GM21529 (cell line): ENCODE measurements around the gene MED4.

Experiments used
- ATAC-seq: cut with Tn5 transposase; IDR thresholded peaks from one replicate; pipeline ENCODE4 v1.9.1; 2021; ENCODE audit not compliant: unreplicated experiment

Gene MED4, protein sequence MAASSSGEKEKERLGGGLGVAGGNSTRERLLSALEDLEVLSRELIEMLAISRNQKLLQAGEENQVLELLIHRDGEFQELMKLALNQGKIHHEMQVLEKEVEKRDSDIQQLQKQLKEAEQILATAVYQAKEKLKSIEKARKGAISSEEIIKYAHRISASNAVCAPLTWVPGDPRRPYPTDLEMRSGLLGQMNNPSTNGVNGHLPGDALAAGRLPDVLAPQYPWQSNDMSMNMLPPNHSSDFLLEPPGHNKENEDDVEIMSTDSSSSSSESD

DNA sequence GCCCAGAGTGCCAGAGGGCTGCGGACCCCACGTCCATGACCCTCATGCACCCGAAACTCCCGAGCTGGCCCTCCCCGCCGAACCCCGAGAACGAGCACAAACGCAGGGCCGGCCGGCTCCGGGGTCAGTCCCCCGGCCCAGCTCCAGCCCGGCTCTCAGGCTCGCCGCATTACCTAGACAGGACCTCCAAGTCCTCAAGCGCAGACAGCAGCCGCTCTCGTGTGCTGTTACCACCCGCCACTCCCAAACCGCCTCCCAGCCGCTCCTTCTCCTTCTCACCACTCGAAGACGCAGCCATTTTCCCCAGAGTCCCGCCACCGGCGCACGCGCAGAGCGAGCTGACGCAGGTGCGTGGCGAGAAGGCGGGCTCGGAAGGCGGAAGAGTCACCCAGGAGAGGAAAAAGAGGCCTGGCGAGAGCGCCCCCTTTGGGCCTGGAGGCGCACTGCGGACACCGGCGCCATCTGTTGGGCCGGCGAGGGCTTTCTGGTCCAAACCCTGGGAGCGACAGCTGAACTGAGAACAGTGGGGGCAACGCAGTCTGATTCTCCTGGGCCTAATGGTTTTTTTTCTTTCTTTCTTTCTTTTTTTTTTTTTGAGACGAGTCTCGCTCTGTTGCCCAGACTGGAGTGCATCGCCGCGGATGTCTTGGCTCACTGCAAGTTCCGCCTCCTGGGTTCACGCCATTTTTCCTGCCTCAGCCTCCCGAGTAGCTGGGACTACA lies at the start of gene MED4:
MED4 (minus strand) TSS at position 324 of the 722 bp plus-strand sequence; CDS start at position 298, 26 bp downstream.
- ATAC-seq: peak; percentile 95

DNA sequence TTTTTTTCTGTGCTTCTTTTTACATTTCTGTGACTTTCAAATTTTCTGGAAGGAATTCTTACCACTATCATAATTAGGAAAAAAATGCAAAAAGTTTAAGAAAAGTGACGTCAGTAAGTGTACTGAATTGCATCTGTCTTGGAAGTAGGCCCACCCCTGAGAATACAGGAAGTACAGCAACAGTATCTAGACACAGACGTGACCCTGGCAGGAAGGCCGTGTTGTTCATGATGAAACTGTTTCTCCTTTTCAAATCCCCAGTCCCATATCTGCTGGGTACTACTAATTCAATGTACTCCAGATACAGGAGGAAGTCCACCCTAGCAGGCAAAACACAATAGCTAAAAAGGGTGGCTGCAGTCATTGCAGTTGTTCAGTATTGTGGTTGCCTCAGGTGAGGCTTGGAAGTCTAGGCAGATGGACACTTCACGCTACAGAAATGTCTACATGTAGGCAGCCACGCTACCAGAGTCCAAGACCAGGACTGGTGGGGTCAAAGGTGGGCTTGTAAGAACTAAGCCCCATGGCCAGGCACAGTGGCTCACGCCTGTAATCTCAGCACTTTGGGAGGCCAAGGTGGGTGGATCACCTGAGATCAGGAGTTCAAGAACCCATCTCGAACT lies 49.6 kb upstream of the MED4 start:
- no peak for ATAC-seq

DNA sequence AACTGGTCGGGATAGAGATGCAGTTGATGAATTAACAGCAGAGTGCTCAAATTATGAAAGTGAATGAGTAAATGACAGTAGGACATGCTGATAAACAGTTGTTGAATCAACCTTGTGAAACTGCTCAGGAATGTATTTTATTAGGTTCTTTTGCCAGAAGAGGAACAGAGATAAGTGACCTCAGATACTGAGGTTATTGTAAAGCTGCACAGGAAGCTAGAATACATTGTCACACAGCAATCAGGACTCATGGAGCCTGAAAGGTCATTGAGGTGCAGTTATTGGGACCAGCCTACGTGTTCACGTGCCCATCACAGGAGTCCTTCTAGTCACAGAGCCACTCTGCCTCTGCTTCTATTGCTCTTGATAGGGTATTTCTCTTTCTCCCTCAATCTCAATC lies 47.5 kb upstream of the MED4 start:
- peak; percentile 91 for ATAC-seq

DNA sequence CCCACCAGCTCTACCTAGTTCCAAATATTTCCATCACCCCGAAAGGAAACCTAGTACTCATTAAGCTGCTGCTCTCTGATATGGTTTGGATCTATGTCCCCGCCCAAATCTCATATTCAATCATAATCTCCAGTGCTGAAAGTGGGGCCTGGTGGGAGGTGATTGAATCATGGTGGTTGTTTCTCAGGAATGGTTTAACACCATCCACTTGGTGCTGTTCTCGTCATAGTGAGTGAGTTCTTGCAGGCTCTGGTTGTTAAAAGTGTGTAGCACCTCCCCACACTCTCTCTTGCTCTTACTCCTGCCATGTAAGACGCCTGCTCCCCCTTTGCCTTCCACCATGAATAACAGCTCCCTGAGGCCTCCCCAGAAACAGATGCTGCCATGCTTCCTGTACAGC lies 43.4 kb upstream of the MED4 start:
- no peak for ATAC-seq

DNA sequence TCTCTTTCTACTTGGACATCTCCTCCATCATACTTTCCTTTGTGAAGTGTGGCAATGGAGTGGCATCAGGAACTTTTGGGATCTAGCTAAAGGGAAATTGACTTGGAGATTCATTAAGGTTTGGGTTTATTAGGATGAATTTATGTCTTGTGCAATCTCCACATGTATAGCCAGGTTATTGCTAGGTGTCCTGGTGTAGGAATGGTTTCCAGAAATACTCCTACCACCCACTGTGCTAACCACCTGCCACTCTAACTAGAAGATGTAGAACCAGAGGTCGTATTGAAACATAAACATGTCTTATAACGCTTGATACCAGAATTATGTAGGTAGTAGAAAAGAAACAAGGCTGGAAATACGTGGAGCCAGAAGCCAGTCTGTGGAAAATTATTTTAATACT lies 38.1 kb upstream of the MED4 start:
- ATAC-seq: no peak

DNA sequence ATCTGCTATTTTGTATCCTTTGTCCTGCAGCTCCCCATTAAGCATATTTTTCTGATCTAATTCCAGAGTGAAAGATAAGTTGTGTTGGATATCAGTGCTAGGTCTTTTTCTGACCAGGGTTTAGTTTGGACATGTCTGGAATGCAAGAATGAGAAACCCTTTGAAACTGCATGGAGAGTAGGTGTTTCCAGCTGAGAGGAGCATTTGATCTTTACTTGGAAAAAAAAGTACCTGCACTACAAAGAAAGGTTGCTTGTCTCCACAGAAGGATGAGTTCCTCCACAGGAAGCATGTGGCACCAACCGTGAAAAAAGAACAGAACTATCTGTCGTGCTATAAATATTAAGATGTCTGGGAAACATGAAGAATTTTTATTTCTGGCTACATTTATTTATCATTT lies 36.6 kb upstream of the MED4 start:
- no peak for ATAC-seq

DNA sequence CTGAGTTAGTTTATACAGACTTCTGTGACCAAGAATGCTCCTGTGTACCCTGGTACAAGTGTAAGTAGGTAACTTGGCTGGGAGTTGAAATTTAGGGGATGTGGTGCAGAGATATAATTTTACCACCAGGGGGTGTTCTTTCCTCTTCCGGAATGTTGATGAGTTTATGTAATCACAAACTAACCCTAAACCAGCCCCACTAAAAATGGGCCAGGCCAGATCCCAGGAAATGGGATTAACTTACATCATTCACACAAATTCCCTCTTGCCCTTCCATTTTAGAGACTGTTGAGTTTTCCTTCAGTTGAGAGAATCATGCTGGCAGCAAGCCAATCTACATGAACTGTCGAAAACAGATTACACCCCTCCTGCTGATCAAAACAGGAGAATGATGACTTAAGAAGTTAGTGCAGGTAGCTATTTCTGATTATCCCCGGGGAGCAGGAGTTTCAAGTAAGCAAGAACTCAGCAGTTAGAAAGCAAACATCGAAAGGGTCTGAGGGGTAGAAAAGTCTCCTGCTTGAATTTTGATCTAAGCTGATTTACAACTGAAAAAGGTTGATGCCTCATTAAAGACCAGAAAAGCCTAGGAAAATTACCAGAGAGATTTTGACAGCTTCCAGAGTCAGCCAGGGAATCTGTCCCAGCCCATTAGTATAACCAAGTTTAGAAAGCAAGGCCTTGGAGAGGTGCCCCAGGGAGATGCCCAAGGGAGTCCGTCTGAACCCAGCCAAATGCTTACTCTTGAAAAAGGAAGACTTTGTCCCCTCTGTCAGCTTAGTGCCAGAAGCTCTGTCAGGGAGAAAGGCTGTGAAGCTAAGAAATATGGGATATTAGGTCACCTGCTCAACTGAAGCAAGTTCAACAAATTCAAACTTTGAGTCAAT lies 32.3 kb upstream of the MED4 start:
- ATAC-seq: peak; percentile 76

DNA sequence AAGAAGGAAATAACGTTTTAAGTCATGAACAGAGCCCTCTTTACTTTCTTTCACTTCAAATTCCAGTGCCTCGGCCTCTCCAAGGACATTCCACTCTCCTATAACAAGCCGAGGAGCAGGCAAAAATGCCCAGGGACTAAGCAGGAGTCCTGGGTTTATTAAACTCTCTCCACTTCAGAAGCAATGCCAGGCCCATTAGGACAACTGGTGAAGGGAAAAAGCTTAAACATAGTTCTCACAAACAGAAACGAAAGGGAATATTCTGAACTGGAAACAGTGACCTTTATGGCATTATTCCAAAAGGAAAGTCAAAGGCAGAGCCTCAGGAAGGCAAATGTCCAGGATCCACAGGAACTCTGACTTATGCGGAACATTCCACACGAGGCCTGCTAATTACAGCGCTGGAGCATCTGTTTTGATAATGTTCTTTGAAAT lies 30.9 kb upstream of the MED4 start:
- ATAC-seq: no peak

DNA sequence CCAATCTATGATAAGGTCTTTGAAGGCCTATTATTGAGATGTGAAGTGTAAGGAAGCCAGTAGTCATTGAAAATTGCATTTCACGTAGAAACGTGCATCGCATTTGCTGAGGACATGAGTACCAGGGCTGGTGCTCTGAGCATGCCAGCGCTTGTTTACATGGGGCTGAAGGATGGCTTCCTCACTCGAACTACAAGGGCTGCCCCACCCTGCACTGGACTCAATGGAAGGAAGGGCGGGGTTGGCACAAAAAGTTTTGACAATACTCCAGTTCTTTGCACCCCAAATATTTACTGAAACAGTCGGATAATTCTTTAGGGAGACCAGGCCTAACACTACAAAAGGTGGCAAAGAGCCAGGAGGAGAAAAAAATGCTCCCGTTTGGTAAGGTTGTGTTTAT lies 28.9 kb upstream of the MED4 start:
- no peak for ATAC-seq

DNA sequence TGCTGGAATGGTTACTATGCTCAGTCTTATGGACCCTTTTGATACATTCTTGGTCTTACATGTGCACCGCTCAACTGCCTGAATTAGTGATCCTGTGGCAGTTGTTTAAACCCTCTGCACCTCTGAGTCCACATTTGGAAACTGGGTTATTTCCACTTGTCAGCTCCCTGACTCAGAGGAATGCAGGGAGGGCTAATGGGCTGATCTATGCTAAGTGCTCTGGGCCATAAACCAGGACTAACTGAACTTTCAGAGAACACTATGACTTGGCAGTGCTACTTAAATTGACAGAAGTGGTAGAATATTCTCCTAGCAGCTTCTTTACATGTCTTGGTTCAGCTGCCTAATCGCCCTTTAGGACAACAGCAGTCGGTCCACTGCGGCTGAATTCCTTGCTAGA lies 26.8 kb upstream of the MED4 start:
- no peak for ATAC-seq

DNA sequence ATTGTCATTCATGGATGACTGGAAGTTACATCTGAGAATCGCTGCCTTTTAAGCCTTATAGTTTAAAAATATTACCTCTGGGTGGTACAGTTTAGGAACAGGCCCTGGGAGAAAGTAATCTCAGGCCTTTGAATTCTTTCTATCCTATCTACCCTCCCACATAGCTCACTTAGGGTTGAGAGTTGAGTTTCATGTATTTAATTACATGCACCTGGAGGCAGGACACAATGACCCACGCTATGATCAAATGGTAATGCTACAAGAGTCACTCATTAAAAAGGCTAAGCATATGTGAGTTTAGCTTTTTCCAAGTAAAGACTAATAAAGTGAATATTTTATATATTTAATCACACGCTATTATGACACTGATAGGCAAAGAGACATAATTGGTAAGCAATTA lies 25.3 kb upstream of the MED4 start:
- ATAC-seq: no peak

DNA sequence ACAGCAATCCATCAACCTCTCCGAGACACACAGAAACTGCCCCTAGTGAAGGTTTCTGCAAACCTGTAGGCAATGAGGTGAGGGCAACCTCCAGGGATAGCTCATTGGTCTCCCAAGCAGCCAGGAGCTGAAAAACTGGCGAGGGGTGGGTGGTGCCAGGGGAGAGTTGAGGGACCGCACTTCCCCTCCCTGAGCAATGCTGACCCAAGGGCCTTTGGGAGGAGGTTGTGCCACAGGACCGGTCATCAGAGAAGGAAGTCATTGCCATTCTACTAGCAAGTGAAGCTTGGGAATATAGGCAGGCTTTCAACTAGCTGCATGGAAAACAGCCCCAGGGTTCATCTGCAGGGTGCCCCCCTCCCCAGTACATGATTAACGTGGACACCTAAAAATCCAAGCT lies 23.1 kb upstream of the MED4 start:
- no peak for ATAC-seq

DNA sequence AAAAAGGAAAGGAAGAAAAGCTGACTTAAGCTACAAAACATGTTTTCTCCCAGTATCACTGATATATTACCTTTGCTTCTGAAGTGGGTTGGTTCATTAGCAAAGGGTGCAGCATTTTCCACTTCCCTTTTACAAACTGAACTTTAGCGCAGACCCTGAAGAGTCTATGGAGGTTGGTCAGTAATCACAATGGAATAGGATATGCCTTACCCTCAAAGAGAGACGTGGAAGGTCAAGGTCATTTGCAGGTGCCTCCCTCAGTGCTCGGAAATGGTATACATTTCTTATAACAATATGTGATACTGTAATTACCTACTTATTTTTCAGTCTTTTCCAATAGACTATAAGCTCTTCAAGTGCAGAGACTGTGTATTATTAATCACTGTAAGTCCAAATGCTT lies 21.9 kb upstream of the MED4 start:
- ATAC-seq: no peak

DNA sequence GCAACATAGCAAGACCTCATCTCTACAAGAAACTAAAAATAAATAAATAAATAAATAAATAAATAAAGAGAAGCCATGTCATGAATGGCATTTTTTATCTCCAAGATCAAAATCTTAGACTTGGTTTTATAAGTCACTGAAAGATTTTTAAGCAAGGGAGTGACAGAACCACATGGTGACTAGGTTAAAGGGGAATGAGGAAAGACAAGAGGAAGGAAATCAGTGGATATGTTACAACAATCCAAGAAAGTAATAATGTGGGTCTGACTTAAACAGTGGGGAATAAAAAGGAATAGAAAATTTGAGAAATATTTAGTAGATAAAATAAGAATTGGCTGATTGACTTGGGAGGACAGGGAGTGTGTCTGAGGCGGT lies 18.8 kb upstream of the MED4 start:
- no peak for ATAC-seq

DNA sequence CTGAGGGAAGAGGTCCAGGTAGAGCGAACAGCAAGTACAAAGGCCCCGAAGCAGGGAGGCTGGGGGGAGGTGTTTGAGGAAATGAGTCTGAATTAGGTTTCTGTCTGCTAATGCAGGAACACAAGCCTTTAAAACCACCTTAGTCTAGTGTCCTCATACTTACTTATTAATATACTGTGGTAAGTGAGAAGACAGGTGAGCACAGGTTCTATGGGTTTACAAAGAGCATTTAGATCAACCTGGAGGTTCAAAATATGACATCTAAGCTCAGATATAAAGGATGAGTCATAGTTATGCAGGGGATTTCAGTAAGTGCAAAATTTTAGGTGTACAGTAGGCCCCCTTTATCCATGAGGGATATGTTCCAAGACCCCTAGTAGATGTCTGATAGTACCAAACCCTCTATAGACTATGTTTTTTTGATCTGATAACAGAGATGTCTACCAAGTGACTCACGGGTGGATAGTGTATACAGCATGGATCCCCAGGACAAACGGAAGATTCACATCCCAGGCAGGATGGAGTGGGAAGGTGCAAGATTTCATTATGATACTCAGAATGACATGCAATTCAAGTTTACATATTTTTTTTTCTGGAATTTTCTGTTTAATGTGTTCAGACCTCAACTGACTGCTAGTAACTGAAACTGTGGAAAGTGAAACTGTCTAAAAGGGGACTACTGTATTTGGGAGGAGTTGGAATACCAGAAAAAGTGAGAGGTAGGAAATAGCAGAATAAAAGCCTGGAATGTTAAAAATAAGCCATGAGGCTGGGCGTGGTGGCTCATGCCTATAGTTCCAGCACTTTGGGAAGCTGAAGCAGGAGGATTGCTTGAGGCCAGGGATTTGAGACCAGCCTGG lies 18.2 kb upstream of the MED4 start:
- ATAC-seq: no peak

DNA sequence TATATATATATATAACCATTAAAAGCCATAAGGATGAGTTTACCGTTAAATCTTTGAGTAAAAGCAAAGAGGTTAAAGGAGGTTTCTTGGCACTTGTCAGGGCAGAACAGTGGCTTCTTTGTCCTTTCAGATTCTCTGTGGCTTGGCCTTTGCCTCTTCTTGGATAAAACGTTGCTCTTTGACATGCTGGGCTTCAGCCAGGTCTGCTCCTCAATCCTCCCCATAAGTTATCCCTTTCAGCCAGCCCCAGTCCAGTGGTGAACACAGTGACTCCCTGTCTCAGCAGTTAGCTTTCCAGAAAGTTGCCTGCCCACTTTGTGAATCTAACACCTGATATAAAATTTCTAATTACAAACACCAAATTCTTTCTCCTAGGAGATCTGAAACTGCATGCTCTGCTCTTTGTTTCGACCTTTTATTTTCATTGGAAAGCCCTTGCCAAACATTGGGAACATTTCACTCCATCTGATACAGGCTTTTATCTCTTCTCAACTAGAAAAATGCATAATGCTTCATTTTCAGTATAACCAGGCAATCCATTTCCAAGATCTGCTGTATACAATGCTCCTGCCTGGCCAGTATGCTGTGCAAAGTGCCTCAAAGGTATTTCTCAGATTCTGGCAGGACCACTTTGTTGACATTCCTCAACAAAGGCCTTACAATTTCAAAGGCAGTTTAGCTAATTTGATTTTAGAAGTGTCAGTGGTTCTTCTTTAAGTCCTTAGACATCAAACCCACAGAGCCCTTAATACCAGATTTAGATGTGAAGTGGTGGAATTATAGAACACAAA lies 16.2 kb upstream of the MED4 start:
- no peak for ATAC-seq

DNA sequence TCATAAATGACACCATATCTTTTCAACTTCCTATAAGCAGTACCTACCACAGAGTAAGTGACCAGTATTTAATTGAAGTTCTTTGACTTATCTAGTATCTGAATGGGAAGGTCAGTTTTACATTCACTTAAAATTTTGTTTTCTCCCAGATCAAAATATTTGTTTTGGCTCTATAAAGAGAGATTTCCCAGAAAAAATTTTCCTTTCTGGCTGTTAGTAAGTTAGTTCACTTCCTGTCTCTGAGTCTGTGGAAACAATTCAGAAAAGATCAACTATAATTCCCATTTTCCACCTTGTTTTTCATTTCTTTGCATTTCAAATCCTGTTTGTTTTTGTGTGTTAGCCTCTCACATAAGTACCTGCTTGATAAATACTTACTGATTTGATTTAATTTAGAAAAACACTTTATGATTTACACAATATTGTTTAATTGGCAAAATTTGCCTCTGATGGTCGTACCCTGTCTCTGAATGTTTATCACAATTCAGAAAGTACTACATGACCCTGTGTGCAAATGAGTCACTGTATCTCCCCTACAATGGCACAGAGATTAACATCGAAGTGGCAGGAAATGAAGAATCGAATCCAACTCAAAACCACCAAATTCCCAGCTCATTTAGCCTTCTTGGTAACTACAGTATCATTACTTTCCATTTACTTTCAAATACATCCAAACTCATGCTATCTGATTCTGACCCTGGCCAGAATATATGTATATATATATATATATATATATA lies 15.4 kb upstream of the MED4 start:
- no peak for ATAC-seq

DNA sequence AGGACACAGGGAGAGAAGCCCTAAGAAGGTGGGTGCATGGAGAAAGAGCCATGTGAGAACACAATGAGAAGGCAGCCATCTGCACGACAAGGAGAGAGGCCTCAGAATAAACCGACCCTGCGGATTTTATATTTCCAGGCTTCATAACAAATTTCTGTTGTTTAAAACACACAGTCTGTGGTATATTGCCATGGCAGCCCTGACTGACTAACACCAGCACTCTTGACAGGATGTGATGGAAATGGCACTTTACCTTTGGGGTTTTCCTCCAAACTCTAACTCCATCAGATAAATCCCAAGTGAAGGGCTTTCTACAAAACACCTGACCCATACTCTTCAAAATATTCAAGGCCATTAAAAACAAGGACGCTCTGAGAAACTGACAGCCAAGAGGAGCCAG lies 13.2 kb upstream of the MED4 start:
- ATAC-seq: no peak

DNA sequence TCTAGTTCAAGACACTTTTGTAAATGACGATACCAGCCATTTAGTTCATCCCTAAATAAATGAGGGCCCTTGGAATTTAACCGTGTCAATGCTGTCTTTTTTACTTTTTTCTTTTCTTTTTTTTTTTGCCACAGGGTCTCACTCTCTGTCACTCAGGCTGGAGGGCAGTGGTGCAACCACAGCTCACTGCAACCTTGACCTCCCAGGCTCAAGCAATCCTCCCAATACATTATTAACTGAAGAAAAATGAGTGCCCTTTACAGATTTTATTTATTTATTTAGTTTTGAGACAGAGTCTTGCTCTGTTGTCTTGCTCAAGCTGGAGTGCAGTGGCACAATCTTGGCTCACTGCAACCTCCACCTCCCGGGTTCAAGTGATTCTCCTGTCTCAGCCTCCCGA lies 2.9 kb upstream of the MED4 start:
- no peak for ATAC-seq
